ENCODE results near the gene RAB3GAP1.

RAB3GAP1 gene

GRCh38 chr2:135113322-135113721, 61.2 kb downstream of the RAB3GAP1 start:
- no peak for TF ChIP-seq REST (IDR thresholded peaks at IDR 0.05; ENCODE audit: low read depth)
- TF ChIP-seq NFIC (IDR thresholded peaks at IDR 0.05), result no peak
- no peak for TF ChIP-seq FOXM1 (IDR thresholded peaks at IDR 0.05; ENCODE audit: borderline replicate concordance, low read depth)
- TF ChIP-seq, protein P1, sequence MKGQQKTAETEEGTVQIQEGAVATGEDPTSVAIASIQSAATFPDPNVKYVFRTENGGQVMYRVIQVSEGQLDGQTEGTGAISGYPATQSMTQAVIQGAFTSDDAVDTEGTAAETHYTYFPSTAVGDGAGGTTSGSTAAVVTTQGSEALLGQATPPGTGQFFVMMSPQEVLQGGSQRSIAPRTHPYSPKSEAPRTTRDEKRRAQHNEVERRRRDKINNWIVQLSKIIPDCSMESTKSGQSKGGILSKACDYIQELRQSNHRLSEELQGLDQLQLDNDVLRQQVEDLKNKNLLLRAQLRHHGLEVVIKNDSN (IDR thresholded peaks at IDR 0.05), result no peak
- TF ChIP-seq CEBPB (IDR thresholded peaks at IDR 0.05), result no peak
- no peak for TF ChIP-seq EP300 (IDR thresholded peaks at IDR 0.05; ENCODE audit: borderline replicate concordance)
- no peak for TF ChIP-seq MAX (IDR thresholded peaks at IDR 0.05)
- TF ChIP-seq TCF12 (IDR thresholded peaks at IDR 0.05; ENCODE audit: low read depth), result no peak
- TF ChIP-seq RAD21 (IDR thresholded peaks at IDR 0.05; ENCODE audit: low read depth), result no peak
- no peak for TF ChIP-seq TEAD4 (IDR thresholded peaks at IDR 0.05)
- TF ChIP-seq YY1 (IDR thresholded peaks at IDR 0.05; ENCODE audit: low read depth), result no peak
- TF ChIP-seq CREB1 (IDR thresholded peaks at IDR 0.05; ENCODE audit: low read depth), result no peak
- TF ChIP-seq TAF1 (IDR thresholded peaks at IDR 0.05; ENCODE audit: low read depth), result no peak
- TF ChIP-seq EGR1 (IDR thresholded peaks at IDR 0.05), result no peak
- no peak for TF ChIP-seq ZBTB7A (IDR thresholded peaks at IDR 0.05; ENCODE audit: low read depth)

DNA sequence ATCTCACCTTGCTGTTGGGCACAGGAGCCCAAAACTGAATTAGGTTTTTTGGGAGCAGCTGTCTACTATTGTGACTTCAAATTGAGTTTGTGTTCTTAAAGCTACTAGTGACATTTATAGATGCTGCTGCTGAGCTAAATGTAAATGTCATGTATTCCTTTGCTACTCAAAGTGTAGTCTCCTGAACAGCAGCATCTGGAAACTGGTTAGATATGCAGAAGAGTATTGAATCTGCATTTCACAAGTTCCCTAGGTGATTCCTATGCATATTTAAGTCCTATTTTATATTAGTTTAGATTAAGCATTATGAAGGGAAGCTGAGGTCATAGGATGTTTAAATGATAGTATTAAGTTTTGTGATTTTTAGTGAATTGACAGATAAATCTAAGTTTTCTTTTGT, 67.5 kb downstream of the RAB3GAP1 start:
- TF ChIP-seq MAX (IDR thresholded peaks at IDR 0.05) (no peak), YY1 (IDR thresholded peaks at IDR 0.05; ENCODE audit: low read depth) (no peak), FOXM1 (IDR thresholded peaks at IDR 0.05; ENCODE audit: borderline replicate concordance, low read depth) (no peak), NFIC (IDR thresholded peaks at IDR 0.05) (no peak), REST (IDR thresholded peaks at IDR 0.05; ENCODE audit: low read depth) (no peak), TCF12 (IDR thresholded peaks at IDR 0.05; ENCODE audit: low read depth) (no peak), EGR1 (IDR thresholded peaks at IDR 0.05) (no peak), EP300 (IDR thresholded peaks at IDR 0.05; ENCODE audit: borderline replicate concordance) (no peak), ZBTB7A (IDR thresholded peaks at IDR 0.05; ENCODE audit: low read depth) (no peak), TEAD4 (IDR thresholded peaks at IDR 0.05) (no peak)
- TF ChIP-seq, protein P1 (IDR thresholded peaks at IDR 0.05), result no peak

- TF ChIP-seq REST (IDR thresholded peaks at IDR 0.05; ENCODE audit: low read depth), result no peak
- TF ChIP-seq ZBTB7A (IDR thresholded peaks at IDR 0.05; ENCODE audit: low read depth), result no peak
- TF ChIP-seq EGR1 (IDR thresholded peaks at IDR 0.05), result no peak
- TF ChIP-seq TAF1 (IDR thresholded peaks at IDR 0.05; ENCODE audit: low read depth), result no peak
Measured at GRCh38 chr2:135121016-135121657, 69.0 kb downstream of the RAB3GAP1 start.

- TF ChIP-seq YY1 (IDR thresholded peaks at IDR 0.05; ENCODE audit: low read depth) (no peak), ZBTB7A (IDR thresholded peaks at IDR 0.05; ENCODE audit: low read depth) (no peak), EGR1 (IDR thresholded peaks at IDR 0.05) (no peak), EP300 (IDR thresholded peaks at IDR 0.05; ENCODE audit: borderline replicate concordance) (no peak)
Measured at GRCh38 chr2:135124924-135125886, 73.1 kb downstream of the RAB3GAP1 start.
